Glomerular endothelial cell (primary cell): ENCODE measurements around the gene SMLR1. TPM values are rescaled to one million over a fixed set of nuclear protein-coding genes. Genes with fewer than 3 reads are reported as not detected.
A peak's percentile ranks its signal among the peaks of the same experiment; 100 is the strongest.

Experiments used
- DNase-seq: peaks from one replicate; pipeline ENCODE4 v3.0.0-alpha.2; 2011; ENCODE audit warnings: low read depth, low spot score; ENCODE audit errors: extremely low read depth
- total RNA-seq: library from RNA; depleted of rRNA; stranded (reverse); fragments of >200 nt; gene quantifications from 2 replicates; pipeline ENCODE4 v1.2.3, GENCODE V29; 2015

Gene SMLR1
- total RNA-seq, 1 donor from 2014 or later = not detected

DNA sequence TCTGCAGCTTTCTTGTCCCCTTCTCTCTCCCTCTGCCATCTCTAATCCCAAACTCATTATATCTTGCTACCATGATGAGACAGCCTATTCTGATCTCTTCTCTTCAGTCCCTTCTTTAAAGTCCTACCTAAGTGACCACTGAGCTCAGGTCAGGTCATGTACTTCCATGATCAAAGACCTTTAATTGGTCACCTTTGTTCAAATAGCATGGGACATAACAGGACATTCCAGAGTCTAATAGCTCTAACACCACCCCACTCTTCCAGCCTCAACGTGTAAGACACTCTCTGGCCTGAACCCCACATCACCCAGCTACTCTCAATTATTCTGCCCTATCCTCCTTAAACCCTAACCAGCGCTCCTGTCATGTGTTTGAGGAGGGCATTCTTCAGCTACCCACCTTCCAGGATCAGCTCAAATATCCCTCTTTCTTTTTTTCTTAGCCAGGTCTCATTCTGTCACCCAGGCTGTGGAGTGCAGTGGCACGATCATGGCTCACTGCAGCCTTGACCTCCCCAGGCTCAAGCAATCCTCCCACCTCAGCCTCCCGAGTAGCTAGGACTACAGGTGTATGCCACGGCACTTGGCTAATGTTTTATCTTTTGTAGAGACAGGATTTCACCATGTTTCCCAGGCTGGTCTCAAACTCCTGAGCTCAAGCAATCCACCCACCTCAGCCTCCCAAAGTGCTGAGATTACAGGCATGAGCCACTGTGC is 2.1 kb upstream of the SMLR1 start:
- DNase-seq = no peak

DNA sequence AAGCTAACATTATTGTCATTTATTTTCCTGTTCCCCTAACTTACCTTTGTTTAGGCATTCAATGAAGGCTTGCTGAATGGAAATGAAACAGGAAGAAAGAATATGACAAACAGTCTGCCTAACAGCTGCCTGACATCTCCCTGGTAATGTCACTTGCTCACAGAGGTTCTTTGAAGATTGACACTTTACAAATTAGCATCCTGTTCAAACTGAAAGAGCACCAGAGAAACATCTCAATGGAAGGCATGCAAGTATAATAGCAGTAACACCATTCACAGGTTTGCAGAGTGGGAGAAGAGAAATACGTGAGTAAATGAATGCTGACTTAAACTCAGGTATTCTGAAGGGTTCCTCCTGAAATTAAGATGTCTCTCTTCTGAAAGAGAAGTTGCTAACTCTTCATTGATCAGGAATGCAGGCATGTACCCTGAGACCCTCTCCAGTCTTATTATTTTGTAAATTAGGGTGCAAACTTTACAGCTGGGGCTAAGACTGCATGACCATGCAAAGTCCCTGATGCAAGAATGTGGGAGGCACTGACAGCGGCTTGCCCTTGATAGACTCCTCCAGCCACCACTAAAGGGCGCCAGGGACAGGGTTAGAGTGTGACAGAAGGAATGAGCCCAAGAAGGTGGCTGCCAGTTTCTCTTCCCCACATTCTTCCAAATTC is 1.3 kb upstream of the SMLR1 start:
- DNase-seq = no peak

DNA sequence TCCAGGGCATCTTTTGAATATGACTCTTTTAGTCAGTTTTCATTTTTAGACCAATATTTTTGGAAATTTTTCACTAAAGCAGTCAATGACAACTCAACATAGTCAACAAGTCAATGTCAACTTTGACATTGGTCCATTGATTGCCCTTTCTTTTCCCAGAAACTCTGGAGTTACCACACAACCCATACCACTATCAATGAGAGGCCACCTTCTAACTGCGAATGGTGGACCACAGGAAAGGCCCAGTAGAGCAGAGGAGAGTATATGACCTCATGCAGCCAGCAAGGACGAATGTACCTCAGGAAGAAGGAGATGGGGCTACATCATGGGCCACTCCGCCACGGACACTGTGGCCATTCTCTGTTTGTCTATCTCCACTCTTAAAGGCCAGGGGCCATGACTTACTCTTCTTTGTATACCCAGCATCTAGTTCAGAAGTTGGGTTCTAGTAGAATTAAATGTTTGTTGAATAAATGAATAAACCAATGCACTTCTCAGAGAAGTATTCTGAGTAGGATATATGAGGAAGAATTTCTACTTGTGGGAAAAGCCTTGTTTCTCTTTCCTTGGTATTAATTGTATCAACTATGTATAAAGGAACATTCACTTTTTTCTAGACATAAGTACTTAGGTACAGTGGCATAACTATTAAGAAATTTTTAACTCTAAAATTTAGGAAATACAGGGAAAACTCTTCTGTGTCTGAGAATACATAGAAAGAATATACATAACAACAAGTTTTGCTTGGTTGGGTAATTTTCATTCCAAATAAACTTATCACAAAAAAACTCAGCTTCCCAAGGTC is 562 bp upstream of the SMLR1 start:
- DNase-seq = no peak

DNA sequence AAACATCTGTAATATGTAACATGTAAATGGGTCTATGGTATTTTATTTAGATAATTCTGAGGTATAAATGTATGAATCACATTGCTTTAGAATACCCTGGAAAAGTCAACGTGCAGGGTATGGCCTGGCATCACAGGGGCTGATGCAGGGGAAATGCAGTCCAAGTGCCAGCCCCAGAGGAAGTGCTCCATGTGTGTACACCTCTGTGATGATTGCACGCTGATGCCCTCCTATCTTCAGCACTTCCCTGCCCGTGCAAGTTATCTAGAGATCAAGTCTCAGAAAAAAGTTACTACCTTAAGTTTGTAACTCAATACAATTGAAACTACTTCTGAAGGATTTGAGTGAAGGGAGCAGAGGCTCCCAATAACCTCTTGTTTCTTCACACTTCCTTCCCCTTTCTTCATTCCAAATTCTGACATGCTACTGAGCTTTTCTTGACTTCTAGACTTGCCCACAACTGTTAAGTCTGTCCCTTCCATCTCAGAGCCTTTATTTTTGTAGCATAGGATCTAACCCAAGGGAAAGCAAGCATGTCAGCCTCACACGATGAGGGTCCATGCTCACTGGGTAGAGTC is 2.2 kb downstream of the SMLR1 start:
- DNase-seq = no peak

DNA sequence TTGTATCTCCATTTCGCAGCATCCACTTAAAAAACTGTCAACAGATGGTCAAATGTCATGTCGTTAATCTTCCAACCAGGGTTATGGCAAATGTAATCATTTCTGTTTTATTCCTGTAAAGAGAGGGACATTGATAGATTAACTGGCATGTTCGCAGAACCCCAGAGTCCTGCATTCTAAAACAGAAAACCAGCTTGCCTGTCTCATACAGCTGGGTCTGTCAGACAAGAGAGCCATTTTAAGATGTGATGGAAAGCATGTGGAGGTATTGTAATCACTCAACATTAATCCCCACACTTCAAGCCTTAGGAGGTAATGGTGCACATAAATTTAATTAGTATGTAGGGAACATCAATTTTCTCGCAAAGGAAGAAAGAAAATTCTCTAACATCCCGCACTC is 4.4 kb downstream of the SMLR1 start:
- DNase-seq = no peak

DNA sequence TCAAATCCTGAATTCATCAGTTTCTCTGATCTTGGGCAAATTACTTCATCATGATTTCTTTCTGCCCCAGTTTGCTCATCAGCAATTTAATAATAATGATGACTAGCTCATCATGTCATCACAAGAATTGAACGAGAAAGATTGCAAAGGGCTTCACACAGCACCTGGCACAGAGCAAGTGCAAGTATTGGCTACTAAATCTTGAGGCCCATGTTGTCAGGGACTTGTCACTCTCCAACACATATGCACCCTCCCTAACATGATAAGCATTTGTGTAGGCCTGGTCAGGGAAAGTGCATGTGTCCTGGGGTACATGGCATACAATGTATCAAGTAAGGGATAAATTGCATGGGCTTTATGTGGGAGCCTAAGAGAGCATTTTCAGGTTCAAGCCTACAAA is 6.4 kb downstream of the SMLR1 start:
- DNase-seq = no peak

DNA sequence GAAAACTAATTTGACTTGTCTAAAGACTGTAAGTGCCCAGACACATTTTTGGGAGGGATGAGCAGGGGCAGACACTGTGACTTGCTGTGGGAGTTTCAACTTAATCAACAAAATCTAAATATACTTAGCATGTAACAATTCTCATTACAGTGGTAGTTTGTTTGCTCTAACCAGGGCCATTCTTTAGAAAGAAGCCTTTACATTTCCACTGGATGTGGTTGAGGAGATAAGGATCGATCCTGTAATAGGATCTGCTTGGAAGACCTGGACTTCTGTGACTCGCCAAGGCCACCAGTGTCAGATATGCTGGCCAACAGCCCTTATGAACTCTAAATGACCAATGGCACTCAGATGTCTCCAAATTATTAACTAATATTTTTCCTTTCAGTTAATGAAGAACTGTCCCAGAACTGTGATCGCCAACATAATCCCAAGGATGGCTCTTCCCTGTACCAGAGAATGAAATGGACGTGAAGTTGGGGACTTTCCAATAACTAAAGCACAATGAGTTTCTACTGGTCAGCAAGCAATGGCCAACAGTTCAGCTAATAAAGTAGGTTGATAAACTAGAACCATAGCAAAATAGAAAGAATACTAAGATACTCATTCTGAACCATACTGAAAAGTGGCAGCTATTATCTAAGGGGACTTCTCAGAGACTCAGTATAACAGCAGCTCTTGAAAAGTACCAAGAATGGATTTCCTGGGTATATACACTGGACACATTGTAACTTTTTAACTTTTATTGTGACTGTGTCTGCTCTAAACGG is 7.5 kb downstream of the SMLR1 start:
- no peak for DNase-seq

DNA sequence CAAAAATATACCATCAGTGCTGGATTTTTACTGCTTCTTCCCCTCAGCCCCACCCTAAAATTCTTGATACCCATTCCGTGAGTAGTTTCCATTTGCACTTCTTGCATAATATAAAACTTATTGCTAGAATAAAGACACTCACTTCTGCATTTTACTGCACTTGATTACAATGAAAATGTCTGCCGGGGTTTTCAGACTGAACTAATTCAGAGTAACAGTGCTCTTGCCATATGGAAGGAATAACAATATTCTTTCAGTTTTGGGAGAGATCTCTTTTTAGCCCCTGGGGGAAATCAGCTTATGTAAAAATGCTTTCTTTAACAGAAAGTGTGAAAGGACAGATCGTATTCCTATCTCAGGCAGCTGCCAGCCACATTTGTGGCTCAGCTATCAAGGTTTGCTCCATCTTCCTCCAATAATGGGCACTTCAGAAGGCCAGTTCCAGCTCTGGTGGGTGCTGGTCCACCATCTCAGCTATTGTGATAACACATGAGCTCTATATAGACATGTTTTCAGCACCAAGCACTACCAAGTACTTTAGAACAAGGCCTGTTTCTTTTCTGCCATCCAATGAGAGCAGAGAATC is 8.9 kb downstream of the SMLR1 start:
- no peak for DNase-seq

DNA sequence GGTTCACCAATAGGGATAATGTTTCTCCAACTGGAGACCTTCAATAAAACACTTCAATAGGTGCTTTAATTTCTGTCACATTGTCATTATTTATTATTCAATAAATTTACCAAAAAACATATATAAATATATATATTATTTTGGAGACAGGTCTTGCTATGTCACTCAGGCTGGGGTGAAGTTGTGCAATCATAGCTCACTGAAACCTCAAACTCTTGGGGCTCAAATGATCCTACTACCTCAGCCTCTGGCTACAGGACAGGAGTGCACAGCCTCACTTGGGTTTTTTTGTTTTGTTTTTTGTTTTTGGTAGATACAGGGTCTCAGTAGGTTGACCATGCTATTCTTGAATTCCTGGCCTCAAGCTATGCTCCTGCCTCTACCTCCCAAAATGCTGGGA is 9.9 kb downstream of the SMLR1 start:
- DNase-seq = no peak

DNA sequence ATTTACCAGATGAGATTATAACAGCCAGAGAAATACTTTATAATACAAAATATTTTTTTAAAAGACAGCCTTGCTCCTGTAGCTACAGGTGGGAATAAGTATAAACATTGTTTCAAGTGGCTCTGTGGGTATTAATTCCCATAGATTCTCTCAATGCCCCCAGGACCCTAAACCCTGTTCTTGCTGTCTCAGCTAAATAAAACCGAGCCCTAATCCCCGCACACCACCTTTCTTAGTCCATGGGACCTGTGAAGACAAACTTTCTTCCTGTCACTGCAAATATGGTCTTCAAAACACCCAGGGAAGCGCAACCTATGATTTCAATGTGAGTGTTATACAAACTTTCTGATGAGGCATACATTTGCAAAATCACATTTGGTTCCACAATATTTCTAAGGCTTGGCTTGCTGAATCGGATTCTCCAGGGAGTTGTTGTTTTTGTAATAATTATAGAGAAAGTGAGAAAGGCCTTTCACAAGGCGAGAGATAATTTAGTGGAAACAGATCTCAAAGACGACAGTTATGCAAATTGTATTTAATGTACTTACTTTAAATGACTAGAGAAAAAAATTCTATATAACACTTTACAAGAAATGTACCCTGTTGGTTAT is 11.1 kb downstream of the SMLR1 start:
- no peak for DNase-seq

DNA sequence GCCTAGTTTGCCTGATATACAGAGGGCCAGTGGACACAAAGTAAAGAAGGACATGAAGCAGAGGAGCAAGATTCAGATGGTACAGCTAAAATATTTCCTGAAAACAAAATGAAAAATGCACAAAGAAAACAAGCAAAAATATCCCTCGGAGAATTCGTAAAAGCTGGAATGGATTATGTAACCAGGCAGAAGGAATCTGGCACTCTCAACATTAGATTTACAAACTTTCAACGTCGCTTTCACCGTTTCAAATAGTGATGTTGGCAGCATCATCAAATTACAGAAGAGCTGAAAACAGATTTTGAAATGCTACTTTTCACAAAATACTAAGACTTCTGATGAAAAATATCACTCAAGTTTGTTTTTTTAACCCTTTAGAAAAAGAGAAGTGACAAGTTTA is 11.7 kb downstream of the SMLR1 start:
- no peak for DNase-seq

DNA sequence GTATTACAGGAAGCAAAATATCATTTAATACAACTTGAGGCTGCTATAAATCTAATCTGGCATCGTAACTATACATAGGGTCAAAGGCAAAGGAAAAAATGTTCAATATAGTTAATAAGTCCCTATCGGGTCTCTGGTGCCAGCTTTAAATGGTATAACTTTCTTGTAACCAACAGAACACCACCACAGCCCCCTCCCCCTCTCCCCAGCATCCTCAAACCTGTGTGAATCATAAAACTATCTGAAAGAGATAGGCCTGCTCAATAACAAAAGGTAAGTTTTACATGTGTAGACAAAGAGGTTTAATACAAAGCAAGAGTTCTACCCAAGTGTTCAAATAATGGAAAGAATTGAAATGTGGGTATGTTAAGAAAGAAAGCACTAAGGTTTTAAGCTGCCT is 12.2 kb downstream of the SMLR1 start:
- no peak for DNase-seq

DNA sequence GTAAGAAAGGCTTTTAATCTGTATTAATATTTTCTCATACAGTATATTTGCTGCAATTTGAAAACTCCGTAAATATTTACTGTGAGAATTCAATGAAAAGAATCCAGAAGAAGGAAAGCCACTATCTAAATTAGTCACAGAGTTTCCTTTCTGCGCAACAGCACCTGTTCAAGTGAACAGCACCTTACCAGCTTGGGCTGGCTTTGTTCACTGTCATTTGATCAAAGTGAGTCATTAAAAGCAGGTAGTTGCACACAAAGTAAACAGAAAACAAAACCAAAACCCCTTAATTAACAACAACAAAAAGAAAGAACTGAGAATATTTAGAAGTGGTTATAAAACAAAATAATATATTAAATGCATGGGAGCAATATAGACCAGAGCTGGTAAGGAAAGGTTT is 12.8 kb downstream of the SMLR1 start:
- no peak for DNase-seq

DNA sequence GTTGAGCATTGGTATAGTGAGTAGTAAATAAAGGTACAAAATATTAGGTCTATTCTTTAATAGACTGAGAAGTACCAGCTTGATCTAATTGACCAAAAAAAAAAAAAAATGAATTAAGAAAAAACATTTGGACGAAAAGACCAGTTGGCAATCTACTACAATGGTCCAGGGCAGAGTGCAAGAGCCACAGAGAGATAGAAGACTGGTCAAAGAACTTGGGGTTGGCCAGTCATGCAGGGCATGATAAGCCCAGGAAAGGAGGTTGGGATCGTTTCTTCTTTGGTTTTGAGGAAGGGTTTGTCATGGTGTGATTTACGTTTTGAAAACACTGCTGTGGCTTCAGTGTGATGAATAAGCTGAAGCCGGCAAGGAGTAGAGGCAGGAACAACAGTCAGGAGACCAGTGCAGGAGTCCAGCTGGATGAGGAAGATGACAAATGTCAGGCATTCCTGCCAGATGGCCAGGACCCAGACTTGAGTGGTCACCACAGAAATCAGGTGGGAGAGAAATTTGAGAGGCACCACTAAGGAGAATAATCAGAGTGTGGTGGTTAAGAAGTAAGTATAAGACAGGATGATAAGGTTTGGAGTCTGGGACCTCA is 14.0 kb downstream of the SMLR1 start:
- no peak for DNase-seq

DNA sequence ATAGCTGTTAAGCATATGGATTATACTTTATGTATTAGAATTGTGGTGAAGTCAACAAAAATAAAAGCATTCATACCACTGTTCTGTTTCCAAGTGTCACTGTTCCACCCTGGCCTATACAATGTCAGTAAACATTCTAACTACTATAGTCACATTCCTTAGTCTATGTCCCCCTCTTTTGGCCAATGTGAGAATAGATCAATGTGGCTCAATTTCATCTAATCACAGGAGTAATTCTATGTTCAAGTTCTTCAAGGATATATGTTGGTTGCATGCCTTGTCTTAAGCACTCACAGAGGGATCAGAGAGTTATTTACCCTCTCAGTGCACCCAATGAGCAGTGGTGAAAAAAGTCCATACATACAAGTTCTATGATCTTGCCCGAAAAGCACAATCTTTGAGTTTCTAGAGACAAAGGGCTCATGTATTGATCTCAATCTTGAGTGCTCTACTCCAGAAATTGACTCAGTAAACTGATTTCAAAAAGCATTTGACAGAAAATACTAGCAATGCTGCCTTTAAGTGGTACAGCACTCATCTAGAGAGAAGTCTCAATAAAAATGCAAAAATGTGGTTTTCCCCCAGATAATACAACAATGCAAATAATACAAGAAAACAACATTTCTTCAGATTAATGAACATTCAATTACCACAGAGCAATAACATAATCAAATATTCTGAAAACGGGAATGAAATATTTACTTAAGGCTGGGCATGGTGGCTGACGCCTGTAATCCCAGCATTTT is 16.5 kb downstream of the SMLR1 start:
- peak; percentile 36 for DNase-seq

DNA sequence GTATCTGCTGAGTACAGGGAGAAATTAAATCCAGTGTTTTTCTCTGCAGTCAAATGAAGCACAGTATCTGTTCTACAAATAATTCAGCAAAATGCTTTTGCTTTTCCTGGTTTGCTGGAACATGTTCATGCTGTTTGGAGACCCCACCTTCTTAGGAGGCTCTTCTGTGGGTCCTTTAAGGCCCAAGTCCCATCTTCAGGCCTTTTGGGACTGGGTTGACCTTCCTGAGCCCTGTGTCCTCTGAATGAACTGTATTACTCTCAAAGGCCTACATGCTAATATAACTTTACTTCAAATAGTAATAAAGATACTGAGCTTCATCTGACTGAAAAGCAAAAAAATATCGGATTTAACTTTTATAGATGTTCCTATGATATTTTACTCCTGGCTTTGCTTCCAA is 19.3 kb downstream of the SMLR1 start:
- DNase-seq = no peak

DNA sequence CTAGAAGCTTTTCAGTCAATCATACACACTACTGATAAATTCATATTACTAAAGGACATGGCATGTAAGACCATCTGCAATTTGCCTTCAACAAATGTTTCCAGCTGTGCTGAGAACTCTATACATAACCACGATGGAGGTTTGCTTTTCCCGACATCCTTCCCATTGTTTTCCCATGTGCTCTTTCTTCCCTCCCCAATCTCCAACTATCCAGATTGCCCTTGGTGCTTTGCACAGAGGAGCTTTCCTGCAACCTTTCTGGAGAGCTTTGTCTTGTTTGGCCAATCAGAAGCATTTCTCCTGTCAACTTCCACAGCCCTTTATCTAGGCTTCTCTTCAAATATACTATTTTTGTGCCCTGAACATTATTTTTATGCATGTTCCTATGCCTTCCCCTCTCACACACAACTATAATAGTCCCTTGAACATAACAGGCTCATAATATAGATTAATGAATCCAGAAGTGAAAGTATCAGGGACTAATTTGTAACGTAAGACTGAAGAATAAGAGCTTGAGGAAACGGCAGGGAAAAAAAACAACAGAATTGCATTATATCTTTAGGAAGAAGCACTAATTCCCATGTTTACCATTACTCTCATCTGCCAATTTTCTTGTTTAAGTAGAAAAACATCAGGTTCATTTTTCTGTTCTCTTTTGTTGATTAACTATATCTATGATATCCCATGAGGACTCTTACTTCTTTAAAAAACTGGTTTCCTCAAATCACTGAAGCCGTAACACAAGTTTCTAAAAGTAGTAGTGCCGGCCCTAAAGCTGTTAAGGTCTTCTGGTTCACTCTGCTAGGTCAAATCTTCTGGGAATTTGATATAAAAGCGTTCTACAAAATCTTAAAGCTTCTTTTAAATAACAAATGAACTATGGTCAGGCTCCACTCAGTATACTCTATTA is 20.1 kb downstream of the SMLR1 start:
- no peak for DNase-seq

DNA sequence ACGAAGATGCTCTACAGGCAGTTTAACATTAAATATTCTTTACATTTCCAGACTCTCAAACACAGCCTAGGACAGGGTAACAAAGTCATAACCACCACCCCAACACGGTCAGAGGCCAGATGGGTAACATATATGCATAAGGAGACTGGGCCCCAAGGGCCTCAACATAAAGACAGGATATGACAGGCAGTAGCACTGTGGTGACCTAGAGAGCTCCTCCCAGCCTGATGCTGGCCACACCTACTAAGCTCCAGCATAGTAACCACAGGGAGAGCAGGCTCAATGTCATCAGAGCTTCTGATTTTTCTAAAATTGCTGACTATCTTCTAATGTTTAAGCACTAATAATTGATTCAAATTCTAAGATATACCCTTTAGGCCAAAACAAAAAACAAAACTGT is 21.7 kb downstream of the SMLR1 start:
- no peak for DNase-seq
